Left ventricle myocardium superior (tissue), 1 donor: ENCODE measurements around the gene PI4KA. TPM values are rescaled to one million over a fixed set of nuclear protein-coding genes. Genes with fewer than 3 reads are reported as not detected.

ENCODE experiments used
- ATAC-seq: fragments of 200-7000 bp; cut with Tn5 transposase; one replicate; pipeline ENCODE4 v1.9.1; 2020; ENCODE audit warnings: mild to moderate bottlenecking, moderate library complexity
- DNase-seq: peaks from one replicate; pipeline ENCODE4 v3.0.0-alpha.2; 2020
- intact Hi-C: fragments of 100-400 bp; cut with micrococcal nuclease; formaldehyde crosslinking; loops from one replicate; pipeline ENCODE4 v1.11.0; 2022
- total RNA-seq: library from RNA; stranded (reverse); fragmentation: NEBNext Ultra II Directional; extraction: Animal tissue kit (Norgen Biotek cat#: 25700); gene quantifications from one replicate; pipeline ENCODE4 v1.2.1, GENCODE V29; 2021
- donor health status: DM: no; HTN: yes; CAD: no; lungs with severe emphysema.

PI4KA gene
- total RNA-seq, 1 donor from 2014 or later: 46.2 TPM

- no peak for ATAC-seq
- intact Hi-C loops: no loop called here
These were observed 93.9 kb downstream of the PI4KA start for GRCh38 chr22:20764729-20765128.

DNA sequence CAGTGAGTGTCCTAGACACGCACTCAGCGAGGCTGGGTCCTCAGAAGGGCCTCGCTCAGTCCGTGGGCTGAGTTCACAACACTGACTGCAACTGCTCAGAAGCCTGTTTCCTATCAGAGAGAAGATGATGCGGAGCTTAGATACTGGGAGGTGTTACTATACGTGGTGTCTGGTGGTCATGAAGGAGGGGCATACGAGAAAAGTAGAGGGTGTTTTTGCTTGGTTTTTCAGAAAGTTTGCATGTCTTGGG is 94.2 kb downstream of the PI4KA start:
- intact Hi-C loops: no loop called here
- DNase-seq (no peak), ATAC-seq (no peak)

More at GRCh38 chr22:20764729-20765128, 93.9 kb downstream of the PI4KA start:
- DNase-seq: no peak

GRCh38 chr22:20763630-20764470 is 94.8 kb downstream of the PI4KA start:
- ATAC-seq: no peak

DNA sequence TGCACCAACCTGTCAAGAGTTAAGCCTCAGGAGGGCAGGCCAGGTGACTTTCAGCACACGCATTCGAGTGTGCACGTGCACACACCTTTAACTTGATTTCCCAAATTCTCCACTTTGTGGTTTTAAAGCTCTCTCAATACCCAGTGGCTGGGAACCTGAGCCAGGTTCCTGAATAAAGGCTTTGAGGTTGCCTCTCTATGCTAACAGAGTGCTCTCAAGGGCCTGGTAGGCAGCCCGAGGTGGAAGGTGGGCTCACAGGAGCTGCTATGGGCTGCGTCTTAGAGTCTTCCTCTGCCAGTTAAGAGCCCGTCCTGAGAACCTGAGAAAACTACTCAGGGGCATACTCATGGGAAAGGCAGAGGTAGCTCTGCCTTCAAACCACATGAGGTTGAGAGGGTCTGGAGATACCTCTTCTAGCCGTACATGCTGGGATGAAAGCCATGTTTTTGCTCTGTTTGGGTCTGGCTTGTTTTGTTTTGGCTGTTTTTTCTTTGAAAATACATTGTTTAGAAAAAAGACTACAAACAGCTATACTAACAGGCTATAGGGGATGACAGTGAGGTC is 96.3 kb downstream of the PI4KA start:
- intact Hi-C loops: no loop called here
- DNase-seq (no peak), ATAC-seq (no peak)

More at GRCh38 chr22:20763630-20764470, 94.8 kb downstream of the PI4KA start:
- intact Hi-C loops: no loop called here
- DNase-seq: no peak

- intact Hi-C loops: no loop called here
- DNase-seq (no peak), ATAC-seq (no peak)
These were observed 97.1 kb downstream of the PI4KA start for GRCh38 chr22:20761536-20761935.

GRCh38 chr22:20760084-20760483 is 98.5 kb downstream of the PI4KA start:
- intact Hi-C loops: no loop called here
- ATAC-seq (no peak), DNase-seq (no peak)

- intact Hi-C loops: no loop called here
These were observed 99.9 kb downstream of the PI4KA start for GRCh38 chr22:20758688-20759087.

GRCh38 chr22:20756846-20757245 is 101.8 kb downstream of the PI4KA start:
- ATAC-seq: no peak
- DNase-seq: no peak
- intact Hi-C loops: no loop called here

More at GRCh38 chr22:20758688-20759087, 99.9 kb downstream of the PI4KA start:
- DNase-seq (no peak), ATAC-seq (no peak)

DNA sequence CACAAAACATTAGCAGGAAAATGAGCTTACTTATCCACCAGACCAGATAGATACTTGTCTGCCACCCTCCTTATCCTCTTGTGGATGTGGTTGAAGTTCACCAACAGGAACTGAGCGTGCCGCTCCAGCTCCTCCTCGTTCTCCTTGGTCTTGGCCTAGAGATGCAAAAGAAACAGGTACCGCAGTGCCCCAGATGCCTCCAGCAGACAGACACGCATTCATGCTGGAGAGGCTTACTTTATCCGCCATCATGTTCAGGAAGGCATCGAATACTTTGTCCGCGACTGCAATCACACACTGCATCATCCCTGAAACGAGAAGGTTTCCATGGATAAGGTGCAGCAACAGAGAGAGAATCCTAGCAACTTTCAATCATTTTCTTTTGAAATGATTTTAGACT is 105.7 kb downstream of the PI4KA start:
- no peak for DNase-seq
- intact Hi-C loops: no loop called here
- no peak for ATAC-seq

- intact Hi-C loops: no loop called here
- DNase-seq (no peak), ATAC-seq (no peak)
These were observed 106.4 kb downstream of the PI4KA start for GRCh38 chr22:20752104-20752741.

DNA sequence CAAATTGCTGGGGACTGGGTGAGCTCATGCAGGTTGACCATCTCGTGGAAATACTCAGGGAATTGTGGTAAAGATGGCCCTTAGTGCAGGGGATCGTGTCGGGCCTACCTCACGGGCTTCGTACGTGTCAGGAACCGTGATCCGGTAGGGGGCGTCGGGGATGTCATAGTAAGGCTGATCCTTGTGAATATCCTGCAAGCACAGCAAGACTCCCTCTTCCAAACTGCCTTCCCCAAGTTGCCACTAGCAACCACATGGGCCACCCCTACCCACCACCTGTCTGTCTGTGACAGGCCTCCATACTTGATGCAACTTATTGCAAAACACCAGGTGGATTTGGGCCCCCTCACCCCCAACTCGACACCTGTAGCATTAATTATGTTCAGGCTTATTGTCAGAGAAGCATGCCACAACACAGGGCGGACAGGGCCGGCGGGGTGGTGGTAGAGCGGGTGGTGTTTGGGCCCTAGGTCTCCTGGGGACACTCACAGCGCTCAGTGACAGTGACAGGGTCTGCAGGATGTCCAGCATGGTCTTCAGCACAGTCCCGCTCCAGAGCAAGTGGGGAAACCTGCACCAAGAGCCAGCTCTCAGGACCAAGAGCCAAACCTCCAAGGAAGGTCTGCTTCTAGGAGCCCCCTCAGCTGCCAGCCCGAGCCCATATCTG is 107.3 kb downstream of the PI4KA start:
- no peak for DNase-seq
- no peak for ATAC-seq
- intact Hi-C loops: no loop called here

GRCh38 chr22:20750461-20751184 is 108.0 kb downstream of the PI4KA start:
- intact Hi-C loops: no loop called here
- peak; percentile 89 for ATAC-seq
- peak; percentile 63 for DNase-seq

DNA sequence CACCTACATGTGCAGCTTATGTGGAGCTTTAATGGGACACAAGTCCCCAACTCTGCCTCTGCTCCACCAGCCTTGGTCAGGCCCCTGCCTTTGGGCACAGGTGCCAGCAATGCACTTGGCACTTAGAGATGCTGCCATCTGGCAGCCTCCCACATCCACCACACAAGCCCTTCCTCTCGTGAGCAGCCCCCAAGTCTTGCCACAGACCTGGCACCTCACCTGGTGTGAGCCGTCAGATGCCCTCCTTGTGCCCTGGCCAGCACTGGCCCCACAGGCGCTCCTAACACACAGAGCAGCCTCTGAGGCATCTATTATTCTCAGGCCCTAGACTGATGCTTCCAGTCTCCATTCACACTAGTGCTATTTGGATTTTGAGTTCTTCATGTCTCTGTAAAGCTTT is 109.2 kb downstream of the PI4KA start:
- DNase-seq (no peak), ATAC-seq (no peak)

DNA sequence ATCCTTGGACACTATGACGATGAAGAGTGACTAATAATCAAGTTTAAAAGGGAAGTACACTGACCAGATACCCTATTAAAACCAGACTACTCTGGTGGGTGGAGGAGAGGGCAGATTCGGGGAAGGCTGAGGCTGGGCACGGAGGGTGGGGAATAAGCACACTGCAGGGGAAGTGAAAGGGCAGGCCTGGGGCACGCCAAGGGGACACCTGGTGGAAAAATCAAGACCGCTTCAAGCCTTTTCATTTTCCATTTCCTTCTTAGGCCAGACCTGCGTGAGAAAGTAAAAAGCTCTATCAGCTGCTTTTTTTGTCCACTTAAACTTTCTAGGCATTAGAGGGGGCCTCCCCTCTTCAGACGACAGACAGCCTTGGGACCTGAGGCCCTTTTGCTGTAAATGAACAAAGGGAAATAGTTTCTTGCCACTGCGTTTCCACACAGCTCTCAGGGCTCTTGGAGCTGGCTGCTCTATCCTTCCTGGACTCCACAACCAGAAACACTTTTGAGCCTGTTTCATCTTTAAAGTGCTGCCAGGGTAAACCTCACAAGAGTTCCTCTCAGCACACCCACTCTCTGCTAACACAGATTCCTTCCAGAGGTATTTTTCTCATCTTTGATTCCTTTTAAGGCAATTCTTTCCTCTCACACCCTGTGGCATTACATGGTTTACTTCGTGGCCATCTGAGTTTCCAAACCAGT is 109.7 kb downstream of the PI4KA start:
- ATAC-seq (no peak), DNase-seq (no peak)

More for the DNA sequence above, 109.2 kb downstream of the PI4KA start:
- intact Hi-C loops: no loop called here

GRCh38 chr22:20748082-20748481 is 110.5 kb downstream of the PI4KA start:
- intact Hi-C loops: no loop called here

More for the DNA sequence above, 109.7 kb downstream of the PI4KA start:
- intact Hi-C loops: no loop called here

DNA sequence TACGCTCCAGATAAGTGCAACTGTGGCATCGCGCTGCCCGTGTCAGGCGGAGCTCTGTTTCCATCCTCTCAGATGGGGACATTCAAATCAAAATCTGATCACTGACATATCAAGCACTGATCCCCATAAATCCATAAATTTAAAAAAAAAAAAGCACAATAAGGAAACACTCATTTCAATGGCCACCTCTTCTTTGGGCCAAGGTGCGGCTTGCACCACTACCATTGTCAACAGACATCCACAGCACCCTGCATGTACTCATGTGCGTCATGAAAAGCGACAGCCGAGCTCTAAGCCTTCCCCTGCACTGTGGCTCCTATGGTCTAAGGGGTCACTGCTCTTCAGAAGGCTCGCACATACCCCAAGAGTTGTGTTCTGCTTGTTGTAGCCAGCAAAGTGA is 111.4 kb downstream of the PI4KA start:
- ATAC-seq: no peak
- no peak for DNase-seq
- intact Hi-C loops: no loop called here

More at GRCh38 chr22:20748082-20748481, 110.5 kb downstream of the PI4KA start:
- ATAC-seq: no peak
- no peak for DNase-seq

DNA sequence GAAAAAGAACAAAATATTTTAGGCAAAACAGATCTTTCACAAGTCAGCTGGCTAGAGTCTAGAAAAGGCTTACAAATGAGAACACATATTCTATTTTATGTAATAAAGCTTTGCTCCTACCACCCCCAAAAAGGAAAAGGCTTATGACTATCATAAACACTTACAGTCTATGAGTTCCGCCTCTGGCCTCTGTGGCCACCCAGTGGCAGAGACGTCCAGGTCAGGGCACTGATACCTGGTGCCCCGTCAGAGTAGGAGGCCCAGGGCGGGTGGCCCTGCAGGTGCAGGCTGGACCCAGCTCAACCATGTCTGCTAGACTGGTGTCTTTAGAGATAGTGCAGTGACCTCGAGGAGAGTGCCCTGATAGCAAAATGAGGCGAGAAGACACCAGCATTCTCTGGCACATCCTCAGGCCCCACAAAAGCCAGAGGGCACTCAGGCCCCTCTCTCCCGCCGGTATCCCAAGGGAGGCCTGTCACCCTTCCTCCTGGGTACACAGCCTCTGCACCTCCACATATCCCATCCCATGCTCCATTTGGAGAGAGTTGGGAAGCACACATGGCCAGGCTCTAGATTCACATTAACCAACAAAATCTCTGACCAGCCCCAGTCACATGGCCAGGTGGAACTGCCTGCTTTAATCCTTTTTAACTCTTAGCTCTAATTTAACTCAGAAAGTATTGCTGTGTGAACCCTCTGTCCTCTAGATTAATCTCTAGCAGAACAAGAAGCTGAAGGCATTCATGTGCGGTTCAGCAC is 112.0 kb downstream of the PI4KA start:
- ATAC-seq (no peak), DNase-seq (no peak)
- intact Hi-C loops: no loop called here

GRCh38 chr22:20745119-20745518 is 113.5 kb downstream of the PI4KA start:
- intact Hi-C loops: no loop called here
- DNase-seq (no peak), ATAC-seq (no peak)
